ENCODE data around the gene HCRTR1.

Gene HCRTR1

DNA sequence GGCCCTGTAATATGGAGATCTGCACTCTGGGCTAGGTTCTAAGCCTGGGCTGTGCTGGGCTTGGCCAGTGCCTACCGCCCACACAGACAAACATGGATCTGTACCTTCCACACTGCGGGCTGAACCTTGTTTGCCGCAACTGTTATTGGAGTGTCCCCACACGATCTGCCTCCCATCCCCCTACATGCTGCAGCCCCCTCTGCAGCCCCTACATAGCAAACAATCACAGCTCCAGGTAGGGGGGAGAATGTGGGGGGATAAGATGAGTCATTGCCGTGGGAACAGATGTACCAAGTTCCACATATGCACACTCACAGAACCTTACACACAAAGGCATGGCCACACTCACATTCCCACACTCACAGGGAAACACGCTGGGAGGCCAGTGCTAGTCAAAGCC, 2.1 kb upstream of the HCRTR1 start:
- DNase-seq (no peak), ATAC-seq (no peak)
- peaks cover 15% of the 10 kb centered on the region for H3K4me1 Mint-ChIP-seq
- H3K27ac Mint-ChIP-seq: no peak overlapping the region
- H3K27me3 Mint-ChIP-seq: peaks cover 49% of the 10 kb centered on the region
- H3K9me3 Mint-ChIP-seq: no peaks in the 10 kb centered on the region
- H3K4me3 Mint-ChIP-seq: no peak overlapping the region

DNA sequence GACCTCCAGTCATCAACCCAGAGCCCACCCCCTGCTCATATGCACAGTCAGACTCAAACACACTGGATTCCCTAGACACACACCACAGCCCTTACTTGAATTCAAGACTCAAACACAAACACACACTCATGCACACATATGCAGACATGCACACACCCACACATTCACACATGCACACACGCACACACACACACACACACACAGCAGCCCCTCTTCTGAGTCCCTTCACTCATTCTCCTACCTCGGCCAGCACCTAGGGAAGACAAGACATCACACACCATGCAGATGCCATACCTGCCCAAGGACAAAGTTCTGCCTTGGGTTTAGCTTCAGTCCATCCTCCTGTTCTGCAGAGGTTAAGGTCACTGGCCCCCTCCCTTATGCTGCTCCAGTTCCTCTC, 1.6 kb upstream of the HCRTR1 start:
- peaks cover 15% of the 10 kb centered on the region for H3K4me1 Mint-ChIP-seq
- H3K9me3 Mint-ChIP-seq: no peaks in the 10 kb centered on the region
- peaks cover 44% of the 10 kb centered on the region for H3K27me3 Mint-ChIP-seq

DNA sequence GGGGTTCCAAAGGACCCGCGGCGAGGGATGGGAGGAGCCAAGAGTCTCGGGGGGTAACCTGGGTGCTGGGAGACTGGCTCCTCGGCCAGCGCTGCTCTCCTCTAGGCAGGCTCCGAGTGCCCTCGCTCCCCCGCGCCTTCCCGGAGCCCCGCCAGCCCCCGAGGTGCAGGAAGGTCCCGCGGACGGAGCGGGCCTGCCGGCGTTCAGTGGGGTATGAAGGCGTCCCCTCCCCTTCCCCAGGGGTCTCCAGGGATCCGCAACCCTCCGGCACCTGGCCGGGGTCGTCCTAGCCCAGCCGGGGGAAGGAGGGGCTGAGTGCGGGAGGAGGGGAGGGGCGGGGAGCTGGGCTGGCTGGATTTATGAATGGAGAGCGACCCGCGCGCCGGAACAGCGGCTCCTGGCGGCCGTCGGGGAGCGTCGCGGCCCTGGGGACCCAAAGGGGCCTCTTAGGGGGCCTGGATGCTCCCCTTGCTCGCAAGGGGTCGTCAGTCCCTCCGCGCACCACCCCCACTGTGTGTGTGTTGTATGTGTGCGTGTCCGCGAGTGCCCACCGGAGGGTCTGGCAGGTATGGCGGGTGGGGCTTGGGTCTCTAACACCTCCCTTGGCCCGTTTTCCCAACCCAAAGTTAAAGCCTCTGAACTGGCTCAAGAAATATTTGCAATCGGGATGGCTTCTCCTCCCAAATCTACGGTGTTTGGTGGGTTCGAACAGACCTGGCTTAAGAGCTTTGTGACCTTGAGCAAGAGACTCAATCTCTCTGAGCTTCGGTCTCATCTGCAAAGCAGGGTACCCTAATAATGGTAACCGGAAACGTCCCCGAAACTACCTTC, 642 bp downstream of the HCRTR1 start:
- H3K4me1 Mint-ChIP-seq: peaks cover 9% of the 10 kb centered on the region
- ATAC-seq: peak; percentile 73
- peak; percentile 45 to 47 for DNase-seq
- H3K27me3 Mint-ChIP-seq: peaks cover 44% of the 10 kb centered on the region
- H3K4me3 Mint-ChIP-seq: peak overlapping the region in 1 of 2 donors; percentile 27
- no peaks in the 10 kb centered on the region for H3K9me3 Mint-ChIP-seq
- no peak overlapping the region for H3K27ac Mint-ChIP-seq

More for the DNA sequence above, 1.6 kb upstream of the HCRTR1 start:
- ATAC-seq (no peak), DNase-seq (no peak)
- no peak overlapping the region for H3K27ac Mint-ChIP-seq
- H3K4me3 Mint-ChIP-seq: no peak overlapping the region

DNA sequence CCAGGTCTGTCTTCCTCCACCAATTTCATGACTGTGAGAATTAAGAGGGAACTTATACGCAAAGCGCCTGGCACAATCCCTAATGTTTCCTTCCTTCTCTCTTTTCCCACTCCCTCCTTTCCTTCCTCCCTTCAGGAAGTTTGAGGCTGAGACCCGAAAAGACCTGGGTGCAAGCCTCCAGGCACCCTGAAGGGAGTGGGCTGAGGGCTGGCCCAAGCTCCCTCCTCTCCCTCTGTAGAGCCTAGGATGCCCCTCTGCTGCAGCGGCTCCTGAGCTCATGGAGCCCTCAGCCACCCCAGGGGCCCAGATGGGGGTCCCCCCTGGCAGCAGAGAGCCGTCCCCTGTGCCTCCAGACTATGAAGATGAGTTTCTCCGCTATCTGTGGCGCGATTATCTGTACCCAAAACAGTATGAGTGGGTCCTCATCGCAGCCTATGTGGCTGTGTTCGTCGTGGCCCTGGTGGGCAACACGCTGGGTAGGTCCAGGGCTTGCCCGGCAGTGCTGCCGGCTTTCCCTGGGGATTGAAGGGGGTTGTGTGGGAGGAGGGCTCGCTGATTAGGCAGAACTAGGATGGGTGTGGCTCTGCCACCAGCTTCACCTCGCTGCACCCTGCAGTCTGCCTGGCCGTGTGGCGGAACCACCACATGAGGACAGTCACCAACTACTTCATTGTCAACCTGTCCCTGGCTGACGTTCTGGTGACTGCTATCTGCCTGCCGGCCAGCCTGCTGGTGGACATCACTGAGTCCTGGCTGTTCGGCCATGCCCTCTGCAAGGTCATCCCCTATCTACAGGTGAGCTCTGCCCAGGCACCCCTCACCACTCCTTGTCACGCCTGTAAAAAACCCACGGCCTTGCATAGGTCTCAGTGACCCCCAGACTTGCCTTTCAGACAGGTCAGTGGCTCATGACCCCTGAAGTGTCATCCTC, 1.7 kb downstream of the HCRTR1 start:
- H3K4me3 Mint-ChIP-seq: no peak overlapping the region
- peaks cover 44% of the 10 kb centered on the region for H3K27me3 Mint-ChIP-seq
- ATAC-seq (peak; percentile 10), DNase-seq (no peak)
- peaks cover 14% of the 10 kb centered on the region for H3K4me1 Mint-ChIP-seq
- H3K9me3 Mint-ChIP-seq: no peaks in the 10 kb centered on the region
- peak overlapping the region in 1 of 2 donors; percentile 50 for H3K27ac Mint-ChIP-seq

DNA sequence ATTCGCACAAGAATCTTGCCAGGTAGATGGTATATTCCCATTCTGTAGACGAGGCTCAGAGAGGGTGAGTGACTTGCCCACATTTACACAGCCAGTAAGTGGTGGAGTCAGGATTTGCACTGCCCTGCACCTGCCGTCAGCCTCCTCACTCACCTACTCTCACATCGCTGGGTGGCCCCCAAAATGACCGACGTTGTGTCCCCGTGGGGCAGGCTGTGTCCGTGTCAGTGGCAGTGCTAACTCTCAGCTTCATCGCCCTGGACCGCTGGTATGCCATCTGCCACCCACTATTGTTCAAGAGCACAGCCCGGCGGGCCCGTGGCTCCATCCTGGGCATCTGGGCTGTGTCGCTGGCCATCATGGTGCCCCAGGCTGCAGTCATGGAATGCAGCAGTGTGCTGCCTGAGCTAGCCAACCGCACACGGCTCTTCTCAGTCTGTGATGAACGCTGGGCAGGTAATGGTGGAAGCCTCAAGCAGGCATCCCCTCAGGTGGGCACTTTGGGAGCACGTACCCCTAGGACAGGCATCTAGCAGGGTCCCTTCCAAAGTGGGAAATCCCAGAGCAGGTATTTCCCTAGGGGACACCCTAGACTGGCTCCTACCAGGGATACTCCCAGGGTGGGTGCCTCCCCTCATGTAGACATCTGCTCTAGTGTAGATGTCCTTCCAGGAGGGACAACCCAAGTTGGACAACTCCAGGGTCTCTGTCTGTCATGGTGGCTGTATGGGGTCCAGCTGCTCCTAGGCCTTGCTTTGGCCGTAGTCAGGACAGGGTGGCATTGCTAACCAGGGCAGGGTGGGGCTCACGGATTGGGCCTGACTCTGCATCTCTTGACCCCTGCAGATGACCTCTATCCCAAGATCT, 3.4 kb downstream of the HCRTR1 start:
- Mint-ChIP-seq H3K27me3 (peaks cover 38% of the 10 kb centered on the region), H3K27ac (no peak overlapping the region), H3K9me3 (no peaks in the 10 kb centered on the region), H3K4me1 (peaks cover 21% of the 10 kb centered on the region), H3K4me3 (no peak overlapping the region)
- ATAC-seq: no peak
- no peak for DNase-seq

DNA sequence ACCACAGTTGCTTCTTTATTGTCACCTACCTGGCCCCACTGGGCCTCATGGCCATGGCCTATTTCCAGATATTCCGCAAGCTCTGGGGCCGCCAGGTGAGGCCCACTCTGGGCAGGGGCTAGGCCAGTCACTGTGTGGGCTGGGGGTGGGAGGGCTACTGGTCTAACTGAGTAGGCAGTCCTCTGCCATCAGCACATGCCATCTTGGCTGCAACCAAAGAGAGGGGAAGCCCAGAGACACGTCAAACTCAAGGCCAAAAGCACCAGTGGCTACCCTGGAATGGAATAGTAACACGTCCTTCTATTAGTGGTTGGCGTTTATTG, 4.0 kb downstream of the HCRTR1 start:
- H3K4me1 Mint-ChIP-seq: peaks cover 21% of the 10 kb centered on the region
- DNase-seq (no peak), ATAC-seq (no peak)
- H3K9me3 Mint-ChIP-seq: no peaks in the 10 kb centered on the region
- H3K4me3 Mint-ChIP-seq: no peak overlapping the region
- peak overlapping the region in 1 of 2 donors; percentile 40 for H3K27ac Mint-ChIP-seq
- H3K27me3 Mint-ChIP-seq: peaks cover 32% of the 10 kb centered on the region

DNA sequence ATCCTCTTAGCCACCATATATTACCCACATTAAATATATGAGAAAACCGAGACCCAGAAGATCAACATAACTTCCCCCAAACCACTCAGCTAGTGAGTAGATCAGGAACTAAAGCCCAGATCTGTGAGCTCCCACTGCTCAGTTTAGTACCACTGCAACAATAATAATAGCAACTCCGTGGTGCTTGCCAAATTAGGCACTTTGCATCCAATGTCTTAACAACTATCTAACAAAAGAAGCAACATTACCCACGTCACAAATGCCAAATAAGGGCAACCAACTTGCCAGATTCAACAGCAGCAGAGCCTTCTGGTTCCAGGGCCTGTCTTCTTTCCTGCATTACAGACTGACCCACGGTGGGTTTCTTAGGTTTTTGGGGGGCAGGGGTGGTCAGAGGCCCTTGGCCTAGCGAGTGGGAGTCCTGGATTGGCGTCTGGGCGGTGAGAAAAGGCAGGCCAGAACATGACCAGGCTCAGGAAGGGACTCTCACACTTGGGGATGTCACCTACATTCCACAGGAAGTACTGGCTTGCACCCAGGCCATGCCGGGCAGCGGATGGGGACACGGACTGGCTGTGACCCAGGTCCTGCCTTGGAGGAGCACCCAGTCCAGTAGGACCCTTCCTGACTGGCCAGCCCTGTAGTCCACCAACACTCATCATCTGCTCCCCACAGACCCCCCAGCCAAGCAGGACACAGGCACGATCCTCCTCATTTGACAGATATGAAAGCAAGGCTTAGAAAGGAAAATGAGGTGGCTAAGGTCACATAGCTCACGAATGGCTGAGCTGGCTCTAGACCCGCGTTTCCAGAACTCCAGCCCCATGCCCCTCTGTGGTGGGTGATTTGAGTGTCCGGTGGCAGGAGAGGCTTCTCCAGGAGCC, 4.6 kb downstream of the HCRTR1 start:
- peaks cover 21% of the 10 kb centered on the region for H3K4me1 Mint-ChIP-seq
- H3K4me3 Mint-ChIP-seq: no peak overlapping the region
- H3K9me3 Mint-ChIP-seq: no peaks in the 10 kb centered on the region
- peak overlapping the region in 1 of 2 donors; percentile 40 for H3K27ac Mint-ChIP-seq
- no peak for DNase-seq
- H3K27me3 Mint-ChIP-seq: peaks cover 25% of the 10 kb centered on the region
- no peak for ATAC-seq

DNA sequence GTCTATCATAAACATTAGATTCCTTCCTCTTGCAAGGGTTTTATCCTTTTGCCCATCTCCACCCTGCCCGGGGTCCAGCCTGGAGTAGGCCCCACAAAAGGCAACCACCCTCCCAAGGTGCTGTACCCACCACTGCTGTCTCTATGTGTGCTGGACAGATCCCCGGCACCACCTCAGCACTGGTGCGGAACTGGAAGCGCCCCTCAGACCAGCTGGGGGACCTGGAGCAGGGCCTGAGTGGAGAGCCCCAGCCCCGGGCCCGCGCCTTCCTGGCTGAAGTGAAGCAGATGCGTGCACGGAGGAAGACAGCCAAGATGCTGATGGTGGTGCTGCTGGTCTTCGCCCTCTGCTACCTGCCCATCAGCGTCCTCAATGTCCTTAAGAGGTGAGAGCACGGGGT, 5.9 kb downstream of the HCRTR1 start:
- DNase-seq (no peak), ATAC-seq (no peak)
- H3K4me1 Mint-ChIP-seq: peaks cover 16% of the 10 kb centered on the region
- no peak overlapping the region for H3K4me3 Mint-ChIP-seq
- H3K27ac Mint-ChIP-seq: no peak overlapping the region
- peaks cover 16% of the 10 kb centered on the region for H3K27me3 Mint-ChIP-seq
- H3K9me3 Mint-ChIP-seq: no peaks in the 10 kb centered on the region

DNA sequence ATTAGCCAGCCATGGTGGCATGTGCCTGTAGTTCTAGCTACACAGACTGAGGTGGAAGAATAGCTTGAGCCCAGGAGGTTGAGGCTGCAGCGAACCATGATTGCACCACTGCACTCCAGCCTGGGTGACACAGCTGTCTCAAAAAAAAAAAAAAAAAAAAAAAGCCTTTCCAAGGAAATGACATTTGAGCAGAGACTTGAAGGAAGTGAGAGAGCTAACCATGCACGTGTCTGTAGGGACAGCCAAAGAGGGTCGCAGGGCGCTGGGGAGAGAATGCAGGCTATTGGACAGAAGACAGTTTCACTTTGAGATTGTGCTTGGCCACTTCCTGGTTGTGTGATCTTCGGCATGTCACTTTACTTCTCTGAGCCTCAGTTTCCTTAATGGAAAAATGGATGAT, 6.8 kb downstream of the HCRTR1 start:
- Mint-ChIP-seq H3K27me3 (peaks cover 7% of the 10 kb centered on the region), H3K27ac (no peak overlapping the region), H3K9me3 (no peaks in the 10 kb centered on the region), H3K4me3 (no peak overlapping the region), H3K4me1 (peaks cover 16% of the 10 kb centered on the region)
- no peak for DNase-seq
- ATAC-seq: no peak

DNA sequence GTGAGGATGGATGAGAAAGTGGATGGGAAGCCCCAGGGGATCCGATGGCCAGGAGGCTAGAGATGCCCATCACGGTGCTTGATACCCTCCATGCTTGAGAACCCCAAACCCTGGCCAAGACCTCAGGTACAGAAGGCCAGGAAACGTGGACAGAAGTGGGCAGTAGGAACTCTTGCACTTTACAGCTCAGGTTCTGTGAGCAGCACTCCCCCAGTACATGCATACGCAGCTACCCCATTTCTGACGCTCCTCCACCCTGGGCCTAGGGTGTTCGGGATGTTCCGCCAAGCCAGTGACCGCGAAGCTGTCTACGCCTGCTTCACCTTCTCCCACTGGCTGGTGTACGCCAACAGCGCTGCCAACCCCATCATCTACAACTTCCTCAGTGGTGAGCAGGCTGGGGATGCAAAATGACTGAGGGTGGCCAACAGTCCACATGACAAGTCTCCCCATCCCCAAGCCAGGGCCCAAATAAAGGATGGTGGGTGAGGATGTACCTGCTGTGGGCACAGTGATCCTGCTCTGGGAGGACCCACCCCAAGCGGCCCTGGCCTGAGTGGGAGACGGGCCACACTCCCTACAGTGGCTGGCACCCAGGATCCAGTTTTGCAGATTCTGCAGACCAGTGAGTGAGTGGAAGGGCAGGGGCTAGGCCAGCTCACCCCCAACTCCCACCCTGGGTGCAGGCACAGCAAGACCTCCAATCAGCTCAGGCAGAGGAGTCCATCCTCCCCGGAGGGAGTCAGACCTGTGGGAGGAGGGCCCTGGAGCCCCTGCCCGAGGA, 7.4 kb downstream of the HCRTR1 start:
- ATAC-seq: peak; percentile 27
- H3K27me3 Mint-ChIP-seq: peaks cover under 1% of the 10 kb centered on the region
- DNase-seq: no peak
- H3K27ac Mint-ChIP-seq: no peak overlapping the region
- H3K4me1 Mint-ChIP-seq: peaks cover 16% of the 10 kb centered on the region
- no peaks in the 10 kb centered on the region for H3K9me3 Mint-ChIP-seq
- no peak overlapping the region for H3K4me3 Mint-ChIP-seq

DNA sequence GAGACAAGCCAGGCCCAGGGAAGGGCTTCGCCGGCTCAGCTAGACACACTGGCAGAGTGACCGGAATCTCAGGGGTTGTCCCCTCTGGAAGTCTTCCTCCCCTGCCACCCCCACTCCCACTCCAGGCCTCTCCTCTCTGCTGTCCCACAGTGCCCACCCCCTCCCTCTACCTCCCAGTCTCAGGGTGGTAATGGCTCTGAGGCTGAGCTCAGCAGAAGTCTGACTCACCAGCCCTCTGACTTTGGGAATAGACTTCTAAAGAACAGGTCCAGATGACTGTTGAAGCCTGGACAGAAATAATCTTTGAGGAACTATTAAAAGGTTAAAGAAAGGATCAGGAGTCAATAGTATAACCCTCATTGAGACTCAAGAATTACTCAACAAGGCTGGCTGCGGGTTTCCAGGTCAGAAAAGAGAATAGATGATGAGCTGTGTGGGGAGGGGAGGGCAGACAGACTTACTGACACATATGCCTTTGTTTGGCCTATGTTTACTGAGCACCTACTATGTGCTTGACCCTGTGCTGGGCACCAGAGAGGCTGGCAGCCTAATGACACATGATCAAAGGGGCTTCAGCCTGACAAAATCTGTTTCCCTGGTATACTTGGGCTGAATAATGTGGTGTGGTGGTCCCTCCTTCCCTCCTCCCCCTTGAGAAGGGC, 8.2 kb downstream of the HCRTR1 start:
- peak overlapping the region in 1 of 2 donors; percentile 79 for H3K27ac Mint-ChIP-seq
- H3K4me1 Mint-ChIP-seq: peaks cover 16% of the 10 kb centered on the region
- H3K27me3 Mint-ChIP-seq: no peaks in the 10 kb centered on the region
- H3K9me3 Mint-ChIP-seq: no peaks in the 10 kb centered on the region
- no peak for DNase-seq
- ATAC-seq: peak; percentile 16
- no peak overlapping the region for H3K4me3 Mint-ChIP-seq

DNA sequence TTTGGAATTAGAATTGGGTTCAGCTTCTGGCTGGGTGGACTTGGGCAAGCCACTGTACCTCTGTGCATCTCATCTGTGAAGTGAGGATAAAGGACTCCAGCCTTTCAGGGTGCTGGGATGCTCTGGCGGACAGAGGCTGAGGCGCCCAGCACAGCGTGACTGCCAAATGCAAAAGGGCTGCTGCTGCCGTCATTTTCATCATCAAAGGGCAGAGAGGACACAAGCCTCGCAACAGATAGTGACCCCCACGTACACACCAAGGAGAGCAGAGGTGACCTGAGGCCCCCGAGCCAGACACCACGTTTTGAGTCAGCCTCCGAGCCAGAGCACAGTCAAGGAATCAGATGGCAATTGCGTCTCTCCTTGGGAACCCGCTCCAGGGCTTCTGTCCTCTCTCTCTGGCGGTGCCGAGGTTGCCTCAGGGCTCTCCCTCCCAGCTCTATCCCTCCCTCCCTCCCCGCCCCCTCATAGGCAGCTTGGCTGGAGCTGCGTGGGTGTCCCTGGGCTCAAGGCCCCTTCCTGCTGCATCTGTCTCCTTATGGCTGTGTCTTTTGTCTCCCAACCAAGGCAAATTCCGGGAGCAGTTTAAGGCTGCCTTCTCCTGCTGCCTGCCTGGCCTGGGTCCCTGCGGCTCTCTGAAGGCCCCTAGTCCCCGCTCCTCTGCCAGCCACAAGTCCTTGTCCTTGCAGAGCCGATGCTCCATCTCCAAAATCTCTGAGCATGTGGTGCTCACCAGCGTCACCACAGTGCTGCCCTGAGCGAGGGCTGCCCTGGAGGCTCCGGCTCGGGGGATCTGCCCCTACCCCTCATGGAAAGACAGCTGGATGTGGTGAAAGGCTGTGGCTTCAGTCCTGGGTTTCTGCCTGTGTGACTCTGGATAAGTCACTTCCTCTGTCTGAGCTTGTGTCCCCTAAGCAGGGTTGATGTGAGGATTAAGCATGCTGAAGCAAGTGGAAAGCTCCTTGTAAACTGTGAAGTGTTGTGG, 9.0 kb downstream of the HCRTR1 start:
- Mint-ChIP-seq H3K9me3 (no peaks in the 10 kb centered on the region), H3K27me3 (no peaks in the 10 kb centered on the region), H3K4me1 (peaks cover 16% of the 10 kb centered on the region), H3K27ac (peak overlapping the region in 1 of 2 donors; percentile 79), H3K4me3 (no peak overlapping the region)
- DNase-seq: no peak
- ATAC-seq: no peak

Measured in stimulated activated naive CD8-positive, alpha-beta T cell treated with anti-CD3 and anti-CD28 coated beads, Interleukin-15, amount 100 ng/mL, for 72 hours (primary cell).